Liver (tissue), 3 donors: ENCODE data around the gene DBT.

Experiments used
- ATF3 ChIP-seq: IDR thresholded peaks from 2 replicates; pipeline ENCODE4 v1.6.1; 2016; ENCODE audit warnings: antibody characterized with exemption
- CTCF ChIP-seq: fragments of 150-350 bp; IDR thresholded peaks from 2 replicates; pipeline ENCODE4 v1.5.1; 2017; ENCODE audit warnings: improper control_type of control experiment, low read depth, low read length; ENCODE audit not compliant: missing input control
- REST ChIP-seq: IDR thresholded peaks from 2 replicates; pipeline ENCODE4 v1.6.1; 2016; ENCODE audit warnings: antibody characterized with exemption, mild to moderate bottlenecking
- RXRA ChIP-seq, 2 donors: IDR thresholded peaks; 2 replicates each; pipeline ENCODE4 v1.6.1; 2017 to 2018; ENCODE audit warnings: antibody characterized with exemption in 2 of 2, mild to moderate bottlenecking in 1 of 2
- donor health status: healthy.
- donor health status: healthy.

GRCh38 chr1:100206301-100206700, 43.3 kb downstream of the DBT start:
- TF ChIP-seq CTCF, result no peak
- no peak for TF ChIP-seq RXRA (IDR thresholded peaks at IDR 0.05)
- no peak for TF ChIP-seq ATF3
- no peak for TF ChIP-seq REST
